ENCODE results near the gene ATG9B.

GRCh38 chr7:150994838-150995510 is 29.3 kb downstream of the ATG9B start:
- TF ChIP-seq CTCF (IDR thresholded peaks at IDR 0.05; ENCODE audit: extremely low read depth in 1 of 2, insufficient read depth in 1 of 2, low read depth in 1 of 2, low read length in 2 of 2), result no peak
- no peak for TF ChIP-seq EZH2 (IDR thresholded peaks at IDR 0.05; ENCODE audit: borderline replicate concordance, low read depth, low read length, severe bottlenecking)
